H54 (cell line): ENCODE data around the gene SOX21.

Source experiments
- DNase-seq: peaks from one replicate; pipeline ENCODE4 v3.0.0; 2011; ENCODE audit warnings: low spot score, mixed read lengths; ENCODE audit not compliant: insufficient read length
- FAIRE-seq: peaks from 3 replicates; lab custom pipeline; 2011; peaks lifted over from hg19 to GRCh38; lab: Jason Lieb, UNC
- POLR2A ChIP-seq: IDR thresholded peaks from 2 replicates; pipeline ENCODE4 v1.6.1; 2011; ENCODE audit warnings: low read depth, mild to moderate bottlenecking, low read length

The SOX21 gene

GRCh38 chr13:94679614-94680013, 32.7 kb downstream of the SOX21 start:
- FAIRE-seq (no peak), DNase-seq (no peak)
- TF ChIP-seq POLR2A: no peak

- no peak for DNase-seq
- TF ChIP-seq POLR2A: no peak
- FAIRE-seq: no peak
Measured at GRCh38 chr13:94678845-94679244, 33.5 kb downstream of the SOX21 start.

GRCh38 chr13:94677799-94678198, 34.5 kb downstream of the SOX21 start:
- no peak for FAIRE-seq
- TF ChIP-seq POLR2A: no peak
- no peak for DNase-seq

- TF ChIP-seq POLR2A: no peak
- FAIRE-seq: peak; percentile 97
- DNase-seq: peak; percentile 23
Measured at GRCh38 chr13:94674609-94675348, 37.6 kb downstream of the SOX21 start.

GRCh38 chr13:94673851-94674250, 38.5 kb downstream of the SOX21 start:
- peak; percentile 43 for FAIRE-seq
- DNase-seq: no peak

GRCh38 chr13:94672400-94672799, 39.9 kb downstream of the SOX21 start:
- TF ChIP-seq POLR2A: no peak
- FAIRE-seq: no peak
- no peak for DNase-seq

More at GRCh38 chr13:94673851-94674250, 38.5 kb downstream of the SOX21 start:
- no peak for TF ChIP-seq POLR2A

GRCh38 chr13:94667190-94667589, 45.2 kb downstream of the SOX21 start:
- FAIRE-seq: no peak
- no peak for DNase-seq
- no peak for TF ChIP-seq POLR2A

- FAIRE-seq: peak; percentile 48
- DNase-seq: no peak
- TF ChIP-seq POLR2A: no peak
Measured at GRCh38 chr13:94666065-94666464, 46.3 kb downstream of the SOX21 start.

GRCh38 chr13:94664889-94665288, 47.5 kb downstream of the SOX21 start:
- no peak for FAIRE-seq
- no peak for TF ChIP-seq POLR2A
- no peak for DNase-seq

GRCh38 chr13:94662274-94662945, 49.9 kb downstream of the SOX21 start:
- DNase-seq: no peak
- no peak for FAIRE-seq
- no peak for TF ChIP-seq POLR2A

GRCh38 chr13:94661406-94661805, 50.9 kb downstream of the SOX21 start:
- no peak for TF ChIP-seq POLR2A
- FAIRE-seq: no peak

GRCh38 chr13:94660695-94661326, 51.5 kb downstream of the SOX21 start:
- TF ChIP-seq POLR2A: no peak
- peak; percentile 75 for FAIRE-seq
- DNase-seq: no peak

More at GRCh38 chr13:94661406-94661805, 50.9 kb downstream of the SOX21 start:
- DNase-seq: no peak
